Embryonic facial prominence (tissue), 1 donor: ENCODE results near the gene GMDS.

Experiments used
- DNase-seq: peaks from one replicate; pipeline ENCODE4 v3.0.0-alpha.2; 2016; ENCODE audit errors: extremely low spot score

Gene GMDS

DNA sequence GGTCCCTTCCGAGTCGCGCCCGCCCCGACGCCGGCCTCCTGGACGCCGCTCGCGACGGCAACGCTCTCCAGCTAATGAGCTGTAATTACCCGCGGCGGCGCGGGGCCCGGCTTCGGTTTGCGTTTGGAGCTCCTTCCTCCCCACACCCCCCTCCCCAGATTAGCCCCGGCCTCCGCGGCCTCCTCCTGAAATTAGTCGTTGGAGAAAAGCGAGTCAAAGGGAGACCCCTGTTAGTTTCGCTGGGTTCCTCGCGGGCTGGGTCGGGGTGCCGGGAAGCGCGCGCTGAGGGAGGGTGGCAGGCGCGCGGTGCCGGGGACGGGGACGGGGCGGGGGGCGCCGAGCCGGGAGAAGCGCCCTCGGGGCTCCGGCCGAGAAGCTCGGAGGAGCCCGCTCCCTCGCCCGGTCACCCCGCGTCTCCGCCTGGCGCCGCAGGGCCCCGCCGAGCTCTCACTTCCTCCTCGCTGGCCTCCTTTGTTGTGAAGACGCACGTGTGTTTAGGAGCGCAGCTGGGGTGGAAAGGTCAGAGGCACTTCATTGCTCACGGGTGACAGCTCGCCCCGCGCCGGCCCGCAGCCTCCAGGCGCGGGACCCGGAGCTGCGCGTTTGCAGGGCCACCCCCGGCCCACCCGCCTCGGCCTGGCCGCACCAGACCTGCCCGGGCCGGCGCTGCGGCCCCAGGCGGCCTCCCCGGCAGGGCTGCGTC is 630.8 kb downstream of the GMDS start:
- DNase-seq, result no peak

DNA sequence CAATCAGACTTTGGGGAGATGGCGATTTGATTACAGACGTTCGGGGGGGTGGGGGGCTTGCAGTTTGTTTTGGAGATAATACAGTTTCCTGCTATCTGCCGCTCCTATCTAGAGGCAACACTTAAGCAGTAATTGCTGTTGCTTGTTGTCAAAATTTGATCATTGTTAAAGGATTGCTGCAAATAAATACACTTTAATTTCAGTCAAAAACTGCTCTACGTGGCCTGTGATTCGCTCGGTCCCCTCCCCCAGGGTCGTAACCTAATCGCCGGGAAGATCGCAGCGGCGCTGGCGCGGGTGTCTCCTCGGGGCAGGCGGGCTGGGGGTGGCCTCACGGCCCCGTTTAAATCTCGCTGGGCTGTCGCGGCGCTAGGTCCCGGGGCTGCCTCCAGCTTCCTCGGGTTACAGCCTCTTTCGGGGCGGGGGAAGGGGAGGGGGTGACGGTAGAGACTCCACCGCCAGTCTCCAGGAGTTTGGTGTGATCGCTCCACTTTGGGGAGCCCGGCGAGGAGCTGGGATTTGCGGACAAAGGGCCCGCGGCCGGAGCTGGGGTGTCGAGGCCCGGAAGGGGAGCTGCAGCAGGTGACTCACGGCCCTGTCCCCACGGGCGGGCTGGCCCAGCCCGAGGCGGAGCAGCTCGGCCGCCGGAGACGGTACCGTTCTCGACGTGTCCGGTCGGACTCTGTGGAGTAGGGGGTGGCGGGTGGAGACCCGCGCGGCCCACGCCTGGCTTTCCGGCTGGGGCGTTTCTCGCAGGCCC is 631.5 kb downstream of the GMDS start:
- DNase-seq, result no peak

GRCh38 chr6:1613346-1613687 is 632.1 kb downstream of the GMDS start:
- DNase-seq, result no peak

DNA sequence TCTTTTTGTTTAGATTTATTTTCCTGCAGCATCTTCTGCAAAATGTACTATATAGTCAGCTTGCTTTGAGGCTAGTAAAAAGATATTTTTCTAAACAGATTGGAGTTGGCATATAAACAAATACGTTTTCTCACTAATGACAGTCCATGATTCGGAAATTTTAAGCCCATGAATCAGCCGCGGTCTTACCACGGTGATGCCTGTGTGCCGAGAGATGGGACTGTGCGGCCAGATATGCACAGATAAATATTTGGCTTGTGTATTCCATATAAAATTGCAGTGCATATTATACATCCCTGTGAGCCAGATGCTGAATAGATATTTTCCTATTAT is 632.5 kb downstream of the GMDS start:
- DNase-seq, result no peak

DNA sequence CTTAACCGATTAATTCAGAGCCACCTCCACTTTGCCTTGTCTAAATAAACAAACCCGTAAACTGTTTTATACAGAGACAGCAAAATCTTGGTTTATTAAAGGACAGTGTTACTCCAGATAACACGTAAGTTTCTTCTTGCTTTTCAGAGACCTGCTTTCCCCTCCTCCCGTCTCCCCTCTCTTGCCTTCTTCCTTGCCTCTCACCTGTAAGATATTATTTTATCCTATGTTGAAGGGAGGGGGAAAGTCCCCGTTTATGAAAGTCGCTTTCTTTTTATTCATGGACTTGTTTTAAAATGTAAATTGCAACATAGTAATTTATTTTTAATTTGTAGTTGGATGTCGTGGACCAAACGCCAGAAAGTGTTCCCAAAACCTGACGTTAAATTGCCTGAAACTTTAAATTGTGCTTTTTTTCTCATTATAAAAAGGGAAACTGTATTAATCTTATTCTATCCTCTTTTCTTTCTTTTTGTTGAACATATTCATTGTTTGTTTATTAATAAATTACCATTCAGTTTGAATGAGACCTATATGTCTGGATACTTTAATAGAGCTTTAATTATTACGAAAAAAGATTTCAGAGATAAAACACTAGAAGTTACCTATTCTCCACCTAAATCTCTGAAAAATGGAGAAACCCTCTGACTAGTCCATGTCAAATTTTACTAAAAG is 633.0 kb downstream of the GMDS start:
- no peak for DNase-seq

GRCh38 chr6:1611572-1612298 is 633.7 kb downstream of the GMDS start:
- no peak for DNase-seq

DNA sequence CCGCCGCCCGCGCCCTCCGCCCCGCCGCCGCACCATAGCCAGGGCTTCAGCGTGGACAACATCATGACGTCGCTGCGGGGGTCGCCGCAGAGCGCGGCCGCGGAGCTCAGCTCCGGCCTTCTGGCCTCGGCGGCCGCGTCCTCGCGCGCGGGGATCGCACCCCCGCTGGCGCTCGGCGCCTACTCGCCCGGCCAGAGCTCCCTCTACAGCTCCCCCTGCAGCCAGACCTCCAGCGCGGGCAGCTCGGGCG is 634.2 kb downstream of the GMDS start:
- DNase-seq, result no peak

- DNase-seq, result no peak
Observed at GRCh38 chr6:1610497-1611321, 634.7 kb downstream of the GMDS start.

GRCh38 chr6:1609648-1610496 is 635.5 kb downstream of the GMDS start, which contains the start of gene FOXC1:
Gene FOXC1 (plus strand): TSS chr6:1609915. CDS start chr6:1610446, 531 bp downstream.
- DNase-seq, result no peak

- no peak for DNase-seq
Observed at GRCh38 chr6:1609041-1609647, 636.3 kb downstream of the GMDS start.

DNA sequence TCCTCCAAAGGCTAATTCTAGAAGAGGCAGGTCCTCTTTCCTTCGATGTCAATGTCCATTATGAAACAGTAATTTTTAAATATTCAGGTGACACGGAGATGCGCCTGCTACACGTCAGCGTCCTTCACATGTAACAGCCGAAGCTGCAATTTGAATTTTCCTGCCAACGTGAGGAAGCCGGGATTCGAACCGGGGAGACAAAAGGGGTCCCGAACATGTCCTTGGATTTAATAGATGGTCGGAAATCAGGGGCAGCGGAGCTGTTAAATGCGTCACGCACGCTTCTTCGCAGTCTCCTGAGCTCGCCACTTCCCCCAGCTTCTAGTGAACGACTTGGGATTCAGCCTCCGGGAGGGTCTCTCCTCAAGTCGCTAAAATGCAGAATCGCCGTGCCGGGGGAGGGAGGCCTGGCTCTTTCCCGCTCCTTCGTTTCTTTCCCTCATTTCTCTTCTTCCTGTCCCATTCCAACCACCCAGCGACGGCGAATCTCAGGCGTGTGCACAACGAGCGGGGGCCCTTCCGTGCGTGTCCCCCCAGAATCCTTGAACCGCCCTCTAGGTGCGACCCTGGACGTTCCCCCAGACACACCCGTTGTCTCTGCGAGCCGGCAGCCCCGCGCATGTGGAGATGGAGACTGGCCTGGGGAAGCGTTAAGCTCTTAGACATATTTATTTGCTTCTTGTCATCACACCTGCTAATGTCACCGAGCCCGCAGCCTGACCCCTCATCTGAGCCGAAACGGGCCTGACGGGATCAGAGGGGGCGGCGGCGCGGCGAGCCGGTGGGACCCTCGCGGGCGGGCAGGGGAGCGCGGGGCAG is 637.0 kb downstream of the GMDS start:
- no peak for DNase-seq

GRCh38 chr6:1607516-1608221 is 637.7 kb downstream of the GMDS start:
- DNase-seq, result no peak

- DNase-seq, result no peak
Observed at GRCh38 chr6:1606780-1607515, 638.5 kb downstream of the GMDS start.

GRCh38 chr6:1605893-1606779 is 639.3 kb downstream of the GMDS start:
- no peak for DNase-seq

DNA sequence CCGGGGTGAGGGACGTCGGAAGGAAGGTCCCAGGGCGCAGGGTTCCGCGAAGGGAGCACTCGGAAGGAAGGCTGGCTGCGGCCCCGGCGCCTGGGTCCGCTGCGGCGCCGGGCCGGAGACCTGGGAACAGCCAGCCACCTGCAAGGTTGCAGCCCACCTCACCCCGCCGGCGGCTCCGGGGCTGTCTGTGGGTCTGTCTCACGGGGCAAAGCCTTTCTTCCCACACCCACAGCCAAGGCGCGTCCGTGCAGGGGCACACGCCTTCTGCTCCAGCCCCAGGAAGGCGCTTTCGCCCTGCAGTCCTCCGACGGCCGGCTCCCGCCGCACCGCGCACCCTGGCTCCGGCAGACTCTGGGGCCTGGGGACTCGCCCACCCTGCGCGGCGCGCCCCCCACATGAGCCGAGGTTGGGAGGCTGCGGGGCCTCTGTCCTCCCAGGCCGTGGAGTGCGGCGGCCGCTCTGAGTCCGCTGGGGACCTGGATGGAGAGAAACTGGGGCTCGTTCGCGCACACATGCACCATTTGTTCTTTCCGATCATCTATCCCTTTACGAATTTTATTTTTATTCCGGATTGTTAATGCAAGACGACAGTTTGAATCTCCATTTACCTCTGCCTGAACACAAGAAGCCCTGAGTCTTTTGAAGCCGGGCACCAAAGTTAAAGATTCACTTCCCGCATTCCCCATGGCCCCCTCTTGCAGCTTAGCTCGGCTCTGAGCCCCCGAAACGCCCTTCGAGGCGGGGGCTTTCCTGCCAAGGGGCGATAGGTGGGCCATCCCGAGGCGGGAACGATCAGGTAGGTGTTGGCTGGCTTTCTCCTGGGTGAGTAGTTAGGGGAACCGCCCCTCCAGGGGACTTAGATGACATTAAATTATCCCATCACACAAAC is 640.2 kb downstream of the GMDS start:
- DNase-seq, result no peak
